Sigmoid colon (tissue), 4 donors: ENCODE measurements around the gene PLBD1.

Experiments used
- CTCF ChIP-seq, 4 experiments: fragments of 450-650 bp in 3 of 4; fragments of 200-600 bp in 1 of 4; IDR thresholded peaks; one replicate each; pipeline ENCODE4 v1.5.1; 2016 to 2019; ENCODE audit warnings: antibody characterized with exemption in 4 of 4, mild to moderate bottlenecking in 3 of 4, moderate library complexity in 2 of 4
- POLR2AphosphoS5 ChIP-seq, 4 donors: sonication (generic); formaldehyde crosslinking; IDR thresholded peaks; one replicate each; pipeline ENCODE4 v1.6.1; 2017; ENCODE audit warnings: antibody characterized with exemption in 4 of 4

- TF ChIP-seq CTCF (IDR thresholded peaks at IDR 0.05) (no peak), POLR2AphosphoS5 (IDR thresholded peaks at IDR 0.05) (no peak)
Observed at GRCh38 chr12:14514946-14515345, 52.7 kb downstream of the PLBD1 start.
